WTC11 (cell line): ENCODE data around the gene SGPL1. TPM values are rescaled to one million over a fixed set of nuclear protein-coding genes. Genes with fewer than 3 reads are reported as not detected.
A peak's percentile ranks its signal among the peaks of the same experiment; 100 is the strongest.

Experiments
- ATAC-seq: fragments of 200-7000 bp; cut with Tn5 transposase; 2 replicates; pipeline ENCODE4 v1.10.0; 2021; ENCODE audit warnings: mild to moderate bottlenecking, moderate library complexity
- CTCF ChIA-PET: fragments of 300-600 bp; sonication (Branson Sonifier 250); formaldehyde crosslinking; loops from one replicate; lab custom pipeline; 2021; ENCODE audit warnings: antibody characterized with exemption; lab: Charles Lee
- POLR2A ChIA-PET: fragments of 350-600 bp; sonication (Branson Sonifier 250); formaldehyde crosslinking; loops from one replicate; lab custom pipeline; 2021; ENCODE audit warnings: antibody characterized with exemption; lab: Charles Lee
- DNase-seq: peaks from one replicate; pipeline ENCODE4 v3.0.0; 2021; ENCODE audit warnings: low spot score
- H3K27ac Mint-ChIP-seq: 2 replicates; pipeline ENCODE4 v1.8.0; 2021; ENCODE audit warnings: mixed read lengths
- H3K27me3 Mint-ChIP-seq: 2 replicates; pipeline ENCODE4 v1.8.0; 2021; ENCODE audit warnings: low read depth, mild to moderate bottlenecking, moderate library complexity, mixed read lengths
- H3K36me3 Mint-ChIP-seq: 2 replicates; pipeline ENCODE4 v1.8.0; 2021; ENCODE audit warnings: mixed read lengths
- H3K4me1 Mint-ChIP-seq: 2 replicates; pipeline ENCODE4 v1.8.0; 2022; ENCODE audit warnings: mixed read lengths
- H3K4me3 Mint-ChIP-seq: 2 replicates; pipeline ENCODE4 v1.8.0; 2021; ENCODE audit warnings: mild to moderate bottlenecking, moderate library complexity, mixed read lengths
- H3K9me3 Mint-ChIP-seq: 2 replicates; pipeline ENCODE4 v1.8.0; 2021; ENCODE audit warnings: mixed read lengths
- ATF2 ChIP-seq: sonication (generic); formaldehyde crosslinking; IDR thresholded peaks from 2 replicates; pipeline ENCODE4 v1.8.1; 2022; ENCODE audit warnings: low read depth, missing genetic modification reagents, borderline replicate concordance
- ATF3 ChIP-seq: sonication (generic); formaldehyde crosslinking; conservative IDR thresholded peaks from 2 replicates; pipeline ENCODE4 v1.8.1; 2022; ENCODE audit warnings: mild to moderate bottlenecking, missing genetic modification reagents
- CREB1 ChIP-seq: sonication (generic); formaldehyde crosslinking; IDR thresholded peaks from 2 replicates; pipeline ENCODE4 v1.8.0; 2023; ENCODE audit warnings: mild to moderate bottlenecking, missing genetic modification reagents
- CTCF ChIP-seq: fragments of 200-600 bp; IDR thresholded peaks from 2 replicates; pipeline ENCODE4 v1.8.0; 2022; ENCODE audit warnings: antibody characterized with exemption
- FOXP1 ChIP-seq: sonication (generic); formaldehyde crosslinking; IDR thresholded peaks from 2 replicates; pipeline ENCODE4 v1.8.0; 2022; ENCODE audit warnings: missing genetic modification reagents, mild to moderate bottlenecking, moderate library complexity, borderline replicate concordance
- GABPB1 ChIP-seq: sonication (generic); formaldehyde crosslinking; IDR thresholded peaks from 2 replicates; pipeline ENCODE4 v1.8.1; 2023; ENCODE audit warnings: mild to moderate bottlenecking, missing genetic modification reagents
- IRF2 ChIP-seq: sonication (generic); formaldehyde crosslinking; IDR thresholded peaks from 2 replicates; pipeline ENCODE4 v1.8.0; 2022; ENCODE audit warnings: low read depth, missing genetic modification reagents, borderline replicate concordance
- NFATC4 ChIP-seq: fragments of 250-450 bp; sonication (Bioruptor Pico); IDR thresholded peaks from 2 replicates; pipeline ENCODE4 v1.9.0; 2021; ENCODE audit warnings: mild to moderate bottlenecking
- NR2C2 ChIP-seq: sonication (generic); formaldehyde crosslinking; IDR thresholded peaks from 2 replicates; pipeline ENCODE4 v1.8.0; 2022; ENCODE audit warnings: mild to moderate bottlenecking, missing genetic modification reagents
- PRDM15 ChIP-seq: sonication (generic); formaldehyde crosslinking; IDR thresholded peaks from 2 replicates; pipeline ENCODE4 v1.8.0; 2022; ENCODE audit warnings: missing genetic modification reagents
- RELA ChIP-seq: sonication (generic); formaldehyde crosslinking; IDR thresholded peaks from 2 replicates; pipeline ENCODE4 v1.8.1; 2022; ENCODE audit warnings: missing genetic modification reagents, mild to moderate bottlenecking, borderline replicate concordance
- SMAD4 ChIP-seq: sonication (generic); formaldehyde crosslinking; IDR thresholded peaks from 2 replicates; pipeline ENCODE4 v1.8.0; 2022; ENCODE audit warnings: mild to moderate bottlenecking, missing genetic modification reagents
- SOX15 ChIP-seq: fragments of 250-450 bp; sonication (Bioruptor Pico); IDR thresholded peaks from 2 replicates; pipeline ENCODE4 v1.9.0; 2021; ENCODE audit warnings: mild to moderate bottlenecking
- SP1 ChIP-seq: sonication (generic); formaldehyde crosslinking; conservative IDR thresholded peaks from 2 replicates; pipeline ENCODE4 v1.8.1; 2022; ENCODE audit warnings: missing genetic modification reagents
- TEAD1 ChIP-seq: sonication (generic); formaldehyde crosslinking; IDR thresholded peaks from 2 replicates; pipeline ENCODE4 v1.8.0; 2022; ENCODE audit warnings: mild to moderate bottlenecking, missing genetic modification reagents
- ZNF138 ChIP-seq: sonication (generic); formaldehyde crosslinking; conservative IDR thresholded peaks from 2 replicates; pipeline ENCODE4 v1.8.1; 2022; ENCODE audit warnings: mild to moderate bottlenecking, moderate library complexity, missing genetic modification reagents
- ZNF219 ChIP-seq: sonication (generic); formaldehyde crosslinking; IDR thresholded peaks from 2 replicates; pipeline ENCODE4 v1.8.0; 2023; ENCODE audit warnings: missing genetic modification reagents, mild to moderate bottlenecking, borderline replicate concordance
- ZNF416 ChIP-seq: fragments of 250-450 bp; sonication (Bioruptor Pico); IDR thresholded peaks from 2 replicates; pipeline ENCODE4 v1.9.0; 2021; ENCODE audit warnings: mild to moderate bottlenecking, inconsistent platforms
- ZNF512 ChIP-seq: sonication (generic); formaldehyde crosslinking; IDR thresholded peaks from 2 replicates; pipeline ENCODE4 v1.8.1; 2022; ENCODE audit warnings: missing genetic modification reagents, borderline replicate concordance
- total RNA-seq: library from RNA; stranded (reverse); gene quantifications from 3 replicates; pipeline ENCODE4 v1.2.3, GENCODE V29; 2021

The SGPL1 gene
- total RNA-seq, 1 experiment from 2014 or later = 44.6 TPM

- no peaks in the 10 kb centered on the region for H3K27me3 Mint-ChIP-seq
- TF ChIP-seq ZNF416 (CRISPR knock-in tag) (no peak), TEAD1 (CRISPR knock-in tag) (no peak), ATF2 (no peak), ZNF138 (CRISPR knock-in tag) (no peak), CREB1 (CRISPR knock-in tag) (no peak), ZNF219 (CRISPR knock-in tag) (no peak), PRDM15 (CRISPR knock-in tag) (no peak), ZNF512 (no peak), FOXP1 (CRISPR knock-in tag) (no peak), ATF3 (CRISPR knock-in tag) (no peak), NFATC4 (CRISPR knock-in tag) (no peak), SOX15 (CRISPR knock-in tag) (no peak)
- TF ChIP-seq, all 79 proteins: peak for 0
- CTCF ChIA-PET = interaction anchor here (1.3 kb wide), 1 partner anchor 59 kb away, joined by 3 read pairs; no protein-coding TSS in a partner anchor
- no peak overlapping the region for H3K4me3 Mint-ChIP-seq
- peak overlapping the region; percentile 44 for H3K27ac Mint-ChIP-seq
- POLR2A ChIA-PET = no interaction called here
- H3K4me1 Mint-ChIP-seq = peaks cover 15% of the 10 kb centered on the region
- peaks cover 45% of the 10 kb centered on the region for H3K36me3 Mint-ChIP-seq
- H3K9me3 Mint-ChIP-seq = no peaks in the 10 kb centered on the region
- no peak for ATAC-seq
- no peak for DNase-seq
These were observed 63.5 kb downstream of the SGPL1 start for GRCh38 chr10:70879207-70879606.

GRCh38 chr10:70880077-70880534, 64.4 kb downstream of the SGPL1 start:
- no peaks in the 10 kb centered on the region for H3K27me3 Mint-ChIP-seq
- no peaks in the 10 kb centered on the region for H3K9me3 Mint-ChIP-seq
- POLR2A ChIA-PET = no interaction called here
- H3K4me1 Mint-ChIP-seq = peaks cover 15% of the 10 kb centered on the region
- H3K27ac Mint-ChIP-seq = no peak overlapping the region
- ATAC-seq (peak; percentile 88), DNase-seq (peak; percentile 72)
- CTCF ChIA-PET = no interaction called here
- TF ChIP-seq SMAD4 (CRISPR knock-in tag) = no peak
- TF ChIP-seq CTCF = peak; percentile 82
- peaks cover 49% of the 10 kb centered on the region for H3K36me3 Mint-ChIP-seq
- H3K4me3 Mint-ChIP-seq = no peak overlapping the region

- CTCF ChIA-PET = interaction anchor here (0.6 to 0.9 kb wide), 2 partner anchors 19 to 47 kb away, joined by 3 to 5 read pairs; no protein-coding TSS in a partner anchor
- peaks cover 22% of the 10 kb centered on the region for H3K4me1 Mint-ChIP-seq
- TF ChIP-seq GABPB1 (CRISPR knock-in tag) = no peak
- no peak for TF ChIP-seq ZNF512
- TF ChIP-seq NR2C2 (CRISPR knock-in tag) = no peak
- no peak for TF ChIP-seq ATF2
- TF ChIP-seq IRF2 (CRISPR knock-in tag) = no peak
- TF ChIP-seq RELA (CRISPR knock-in tag) = no peak
- TF ChIP-seq SP1 (CRISPR knock-in tag) = no peak
These were observed 69.0 kb downstream of the SGPL1 start for GRCh38 chr10:70884741-70885140.

More at GRCh38 chr10:70884741-70885140, 69.0 kb downstream of the SGPL1 start:
- no peak overlapping the region for H3K4me3 Mint-ChIP-seq
- DNase-seq (no peak), ATAC-seq (no peak)
- POLR2A ChIA-PET = no interaction called here
- no peaks in the 10 kb centered on the region for H3K9me3 Mint-ChIP-seq
- peaks cover 20% of the 10 kb centered on the region for H3K36me3 Mint-ChIP-seq
- no peak overlapping the region for H3K27ac Mint-ChIP-seq
- H3K27me3 Mint-ChIP-seq = no peaks in the 10 kb centered on the region
